ENCODE results near the gene HAUS8. TPM values are rescaled to one million over a fixed set of nuclear protein-coding genes. Genes with fewer than 3 reads are reported as not detected.

HAUS8 gene
- total and polyA plus RNA-seq, 2 of the 13 experiments (the other 11 are each of a cell fraction or from before 2014, with no cell fraction given), result 7.8 to 17.5 TPM

GRCh38 chr19:17086834-17087233 is 11.6 kb upstream of the HAUS8 start:
- Histone ChIP-seq H3K79me2 (ENCODE audit: insufficient read depth, low read length) (peaks cover 33% of the 10 kb centered on the region), H3K9me3 (ENCODE audit: low read length) (no peaks in the 10 kb centered on the region), H3K4me2 (ENCODE audit: low read depth, low read length) (no peak overlapping the region), H3K4me3 (replicated peaks in 1 of 3; ENCODE audit: insufficient read depth in 1 of 3, low read depth in 2 of 3, low read length in 3 of 3) (no peak overlapping the region), H3K9ac (ENCODE audit: insufficient read depth, low read depth, low read length) (no peak overlapping the region), H2AFZ (ENCODE audit: low read length) (no peak overlapping the region), H3K27me3 (ENCODE audit: control insufficient read depth in 1 of 2, insufficient read depth in 2 of 2, low read length in 2 of 2) (no peaks in the 10 kb centered on the region), H3K36me3 (replicated peaks in 1 of 2; ENCODE audit: control insufficient read depth in 1 of 2, insufficient read depth in 2 of 2, low read length in 2 of 2) (peaks cover 0 to 9% of the 10 kb centered on the region in 2 experiments; a peak in 2 of 5 replicates), H4K20me1 (ENCODE audit: insufficient read depth, low read length) (no peaks in the 10 kb centered on the region), H3K27ac (ENCODE audit: extremely low read length, insufficient read depth, low read length) (no peak overlapping the region), H3K4me1 (ENCODE audit: insufficient read depth, low read length) (peaks cover 6% of the 10 kb centered on the region; the same call in 1 of the 2 replicates)
- in situ Hi-C loops (cut with HindIII; ENCODE audit: extremely low pct_ligation_motif_present, low pct_unique_long_range_greater_than_20kb), result no loop called here
- BruUV-seq (replicated peaks), result no TSS peak
- ATAC-seq, result no peak
- POLR2A ChIA-PET, result no interaction called here
- FAIRE-seq, result no peak
- no peak for DNase-seq (ENCODE audit: low spot score)
- intact Hi-C loops (cut with micrococcal nuclease; ENCODE audit: unreplicated experiment), result no loop called here
- CTCF ChIA-PET (ENCODE audit: low intra/inter-chr PET ratio, low total read pairs), result no interaction called here
- WGBS (ENCODE audit: low lambda C conversion rate), result 97% methylated on average over 6 of the region's 6 CpGs
- TF ChIP-seq GFI1 (CRISPR knock-in tag; IDR thresholded peaks at IDR 0.05; ENCODE audit: borderline replicate concordance) (no peak), GABPB1 (CRISPR knock-in tag; IDR thresholded peaks at IDR 0.05) (no peak), ETV6 (CRISPR knock-in tag; conservative IDR thresholded peaks at IDR 0.05) (no peak), TFDP2 (CRISPR knock-in tag; IDR thresholded peaks at IDR 0.05) (no peak), ZNF362 (CRISPR knock-in tag; IDR thresholded peaks at IDR 0.05; ENCODE audit: borderline replicate concordance) (no peak), EHMT2 (IDR thresholded peaks at IDR 0.05; ENCODE audit: borderline replicate concordance, low read depth, low read length) (no peak), DMAP1 (CRISPR knock-in tag; IDR thresholded peaks at IDR 0.05) (no peak), HNF4G (IDR thresholded peaks at IDR 0.05; ENCODE audit: borderline replicate concordance, low read depth, low read length) (no peak), HNF4G (CRISPR knock-in tag; IDR thresholded peaks at IDR 0.05; ENCODE audit: borderline replicate concordance, low read depth) (no peak), ZNF124 (CRISPR knock-in tag; IDR thresholded peaks at IDR 0.05) (no peak), PAX8 (CRISPR knock-in tag; IDR thresholded peaks at IDR 0.05; ENCODE audit: borderline replicate concordance) (no peak), ZNF737 (CRISPR knock-in tag; IDR thresholded peaks at IDR 0.05; ENCODE audit: borderline replicate concordance) (no peak), ZBTB33 (CRISPR knock-in tag; IDR thresholded peaks at IDR 0.05) (no peak), ZNF543 (CRISPR knock-in tag; IDR thresholded peaks at IDR 0.05) (no peak), CTCF (CRISPR knock-in tag; IDR thresholded peaks at IDR 0.05) (no peak), ZNF512B (CRISPR knock-in tag; IDR thresholded peaks at IDR 0.05; ENCODE audit: borderline replicate concordance) (no peak), ZC3H13 (CRISPR knock-in tag; IDR thresholded peaks at IDR 0.05) (no peak)

Measured in HepG2 (cell line).